HG03342 (cell line): ENCODE data around the gene CYP4V2.
"Not testable (repeated sequence)": the region's sequence is repeated elsewhere in the genome, so short reads cannot be mapped to it uniquely, and the experiment has no call there.

Source experiments
- ATAC-seq: cut with Tn5 transposase; IDR thresholded peaks from one replicate; pipeline ENCODE4 v1.9.1; 2021; ENCODE audit warnings: mild to moderate bottlenecking, moderate library complexity; ENCODE audit not compliant: unreplicated experiment

The CYP4V2 gene

GRCh38 chr4:186227744-186228513 is 36.6 kb downstream of the CYP4V2 start:
- no peak for ATAC-seq

GRCh38 chr4:186228514-186228894 is 37.1 kb downstream of the CYP4V2 start:
- no peak for ATAC-seq

GRCh38 chr4:186234367-186234766 is 43.0 kb downstream of the CYP4V2 start:
- no peak for ATAC-seq

- no peak for ATAC-seq
These were observed 44.8 kb downstream of the CYP4V2 start for GRCh38 chr4:186236126-186236525.

GRCh38 chr4:186240452-186240847 is 49.1 kb downstream of the CYP4V2 start:
- no peak for ATAC-seq

GRCh38 chr4:186240848-186241491 is 49.6 kb downstream of the CYP4V2 start:
- no peak for ATAC-seq

- no peak for ATAC-seq
These were observed 50.2 kb downstream of the CYP4V2 start for GRCh38 chr4:186241616-186242015.

- ATAC-seq, result not testable (repeated sequence)
These were observed 50.7 kb downstream of the CYP4V2 start for GRCh38 chr4:186242031-186242430.

GRCh38 chr4:186243331-186243730 is 52.0 kb downstream of the CYP4V2 start:
- no peak for ATAC-seq

- ATAC-seq, result no peak
These were observed 53.5 kb downstream of the CYP4V2 start for GRCh38 chr4:186244835-186245234.

GRCh38 chr4:186247062-186247752 is 55.8 kb downstream of the CYP4V2 start:
- not testable (repeated sequence) for ATAC-seq

GRCh38 chr4:186248643-186249042 is 57.3 kb downstream of the CYP4V2 start:
- no peak for ATAC-seq

GRCh38 chr4:186249785-186250754 is 58.7 kb downstream of the CYP4V2 start:
- no peak for ATAC-seq

- ATAC-seq, result no peak
These were observed 59.4 kb downstream of the CYP4V2 start for GRCh38 chr4:186250760-186251159.

- no peak for ATAC-seq
These were observed 63.8 kb downstream of the CYP4V2 start for GRCh38 chr4:186255122-186255521.

- ATAC-seq, result no peak
These were observed 66.9 kb downstream of the CYP4V2 start for GRCh38 chr4:186258216-186258811.

GRCh38 chr4:186260117-186260503 is 68.7 kb downstream of the CYP4V2 start:
- no peak for ATAC-seq
